Adipocyte (in vitro differentiated cells): ENCODE data around the gene MAP4K4.

Experiments
- DNase-seq: peaks from one replicate; pipeline ENCODE4 v3.0.0-alpha.2; 2015; ENCODE audit warnings: low read depth
- H3K27me3 ChIP-seq: replicated peaks from 2 replicates; pipeline ENCODE4 v1.7.0; 2013; ENCODE audit warnings: mild to moderate bottlenecking, low read length, moderate library complexity; ENCODE audit not compliant: control insufficient read depth, insufficient read depth
- H3K36me3 ChIP-seq: 2 replicates; pipeline ENCODE4 v1.7.0; 2013; ENCODE audit warnings: low read length, mild to moderate bottlenecking, moderate library complexity; ENCODE audit not compliant: control insufficient read depth, insufficient read depth, severe bottlenecking
- H3K4me1 ChIP-seq: 2 replicates; pipeline ENCODE4 v1.7.0; 2013; ENCODE audit warnings: mild to moderate bottlenecking, low read length, moderate library complexity; ENCODE audit not compliant: control insufficient read depth, insufficient read depth
- H3K4me3 ChIP-seq: 2 replicates; pipeline ENCODE4 v1.7.0; 2013; ENCODE audit warnings: mild to moderate bottlenecking, low read length, moderate library complexity
- H3K9ac ChIP-seq: 2 replicates; pipeline ENCODE4 v1.7.0; 2013; ENCODE audit warnings: mild to moderate bottlenecking, low read length, moderate library complexity
- H3K9me3 ChIP-seq: 2 replicates; pipeline ENCODE4 v1.7.0; 2013; ENCODE audit warnings: mild to moderate bottlenecking, low read length, moderate library complexity; ENCODE audit not compliant: control insufficient read depth

The MAP4K4 gene

GRCh38 chr2:101869527-101869926 lies 172.0 kb downstream of the MAP4K4 start:
- Histone ChIP-seq H3K9ac (no peak overlapping the region), H3K27me3 (no peaks in the 10 kb centered on the region), H3K9me3 (no peaks in the 10 kb centered on the region), H3K36me3 (peaks cover 96% of the 10 kb centered on the region), H3K4me3 (no peak overlapping the region), H3K4me1 (peaks cover 19% of the 10 kb centered on the region)
- DNase-seq, result no peak

GRCh38 chr2:101870444-101870843 lies 172.9 kb downstream of the MAP4K4 start:
- H3K4me1 ChIP-seq, result peaks cover 19% of the 10 kb centered on the region
- no peak overlapping the region for H3K4me3 ChIP-seq
- no peak for DNase-seq
- peaks cover 96% of the 10 kb centered on the region for H3K36me3 ChIP-seq
- no peaks in the 10 kb centered on the region for H3K27me3 ChIP-seq
- no peak overlapping the region for H3K9ac ChIP-seq
- H3K9me3 ChIP-seq, result no peaks in the 10 kb centered on the region

GRCh38 chr2:101871480-101871879 lies 174.0 kb downstream of the MAP4K4 start:
- Histone ChIP-seq H3K36me3 (peaks cover 96% of the 10 kb centered on the region), H3K4me1 (peaks cover 19% of the 10 kb centered on the region), H3K9ac (no peak overlapping the region), H3K27me3 (no peaks in the 10 kb centered on the region), H3K4me3 (no peak overlapping the region), H3K9me3 (no peaks in the 10 kb centered on the region)
- no peak for DNase-seq

DNA sequence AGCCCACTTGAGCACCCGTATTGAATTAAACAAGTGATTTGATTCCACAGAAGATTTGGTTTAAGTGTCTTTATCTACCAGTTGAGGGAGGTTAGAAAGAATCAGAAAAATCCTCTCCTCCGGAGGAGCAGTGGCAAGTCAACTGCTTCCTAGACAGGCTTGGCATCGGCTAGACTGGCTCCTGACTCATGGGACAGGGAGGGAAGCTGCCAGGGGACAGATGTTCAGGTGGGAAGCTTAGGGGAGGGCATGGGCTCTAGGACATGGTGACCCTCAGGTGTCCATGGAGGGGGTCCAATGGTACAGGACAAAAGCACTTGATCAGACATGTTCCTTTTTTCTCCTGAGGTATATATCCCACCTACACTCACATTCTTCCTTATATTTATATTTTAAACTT lies 175.0 kb downstream of the MAP4K4 start:
- Histone ChIP-seq H3K27me3 (no peaks in the 10 kb centered on the region), H3K9me3 (no peaks in the 10 kb centered on the region), H3K36me3 (peaks cover 96% of the 10 kb centered on the region), H3K9ac (peak overlapping the region; percentile 36), H3K4me1 (peaks cover 19% of the 10 kb centered on the region), H3K4me3 (no peak overlapping the region)
- peak; percentile 27 for DNase-seq

GRCh38 chr2:101873543-101873942 lies 176.0 kb downstream of the MAP4K4 start:
- Histone ChIP-seq H3K9me3 (no peaks in the 10 kb centered on the region), H3K9ac (no peak overlapping the region), H3K36me3 (peaks cover 94% of the 10 kb centered on the region), H3K27me3 (no peaks in the 10 kb centered on the region), H3K4me1 (peaks cover 23% of the 10 kb centered on the region), H3K4me3 (no peak overlapping the region)
- no peak for DNase-seq

GRCh38 chr2:101874069-101874468 lies 176.6 kb downstream of the MAP4K4 start:
- no peaks in the 10 kb centered on the region for H3K27me3 ChIP-seq
- H3K4me3 ChIP-seq, result no peak overlapping the region
- H3K36me3 ChIP-seq, result peaks cover 94% of the 10 kb centered on the region

GRCh38 chr2:101879466-101879865 lies 182.0 kb downstream of the MAP4K4 start:
- peaks cover 74% of the 10 kb centered on the region for H3K36me3 ChIP-seq
- H3K27me3 ChIP-seq, result no peaks in the 10 kb centered on the region

More at GRCh38 chr2:101874069-101874468, 176.6 kb downstream of the MAP4K4 start:
- H3K9me3 ChIP-seq, result no peaks in the 10 kb centered on the region
- no peak for DNase-seq
- no peak overlapping the region for H3K9ac ChIP-seq
- peaks cover 27% of the 10 kb centered on the region for H3K4me1 ChIP-seq

GRCh38 chr2:101881131-101881530 lies 183.6 kb downstream of the MAP4K4 start:
- DNase-seq, result no peak
- Histone ChIP-seq H3K4me1 (peaks cover 53% of the 10 kb centered on the region), H3K4me3 (no peak overlapping the region), H3K9ac (no peak overlapping the region), H3K9me3 (no peaks in the 10 kb centered on the region), H3K27me3 (no peaks in the 10 kb centered on the region), H3K36me3 (peaks cover 72% of the 10 kb centered on the region)

More at GRCh38 chr2:101879466-101879865, 182.0 kb downstream of the MAP4K4 start:
- Histone ChIP-seq H3K4me1 (peaks cover 47% of the 10 kb centered on the region), H3K4me3 (no peak overlapping the region), H3K9me3 (no peaks in the 10 kb centered on the region), H3K9ac (peak overlapping the region; percentile 12)
- DNase-seq, result no peak

- H3K4me1 ChIP-seq, result peaks cover 62% of the 10 kb centered on the region
- DNase-seq, result no peak
- H3K27me3 ChIP-seq, result no peaks in the 10 kb centered on the region
- H3K4me3 ChIP-seq, result no peak overlapping the region
- peak overlapping the region; percentile 30 for H3K9ac ChIP-seq
- H3K9me3 ChIP-seq, result no peaks in the 10 kb centered on the region
- peaks cover 70% of the 10 kb centered on the region for H3K36me3 ChIP-seq
These were observed 185.3 kb downstream of the MAP4K4 start for GRCh38 chr2:101882769-101883307.

DNA sequence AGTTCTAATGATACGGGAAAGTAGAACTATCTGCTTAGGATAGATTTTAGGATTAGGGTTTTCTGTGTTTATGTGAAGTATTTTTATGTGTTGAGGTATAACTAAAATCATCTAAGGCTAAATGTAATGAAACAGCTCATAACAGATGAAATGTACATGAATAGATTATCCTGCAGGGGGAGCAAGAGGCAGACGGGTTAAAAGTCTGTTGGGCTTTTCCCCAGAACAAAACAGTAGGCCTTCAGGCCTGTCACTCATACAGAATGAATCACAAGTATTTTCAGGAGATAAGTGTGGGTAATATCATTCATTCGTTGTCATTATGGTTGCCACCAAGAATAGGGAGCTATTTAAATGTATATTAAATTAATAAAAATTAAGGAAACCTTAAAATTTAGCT lies 186.4 kb downstream of the MAP4K4 start:
- H3K27me3 ChIP-seq, result no peaks in the 10 kb centered on the region
- DNase-seq, result peak; percentile 83
- H3K4me1 ChIP-seq, result peaks cover 60% of the 10 kb centered on the region
- H3K9ac ChIP-seq, result peak overlapping the region; percentile 30
- H3K9me3 ChIP-seq, result no peaks in the 10 kb centered on the region
- H3K36me3 ChIP-seq, result peaks cover 69% of the 10 kb centered on the region
- H3K4me3 ChIP-seq, result no peak overlapping the region

GRCh38 chr2:101884423-101884822 lies 186.9 kb downstream of the MAP4K4 start:
- no peaks in the 10 kb centered on the region for H3K27me3 ChIP-seq
- DNase-seq, result no peak
- no peak overlapping the region for H3K4me3 ChIP-seq
- H3K4me1 ChIP-seq, result peaks cover 56% of the 10 kb centered on the region
- no peaks in the 10 kb centered on the region for H3K9me3 ChIP-seq
- H3K36me3 ChIP-seq, result peaks cover 73% of the 10 kb centered on the region
- H3K9ac ChIP-seq, result peak overlapping the region; percentile 18

GRCh38 chr2:101887328-101887727 lies 189.8 kb downstream of the MAP4K4 start:
- no peak overlapping the region for H3K9ac ChIP-seq
- H3K4me1 ChIP-seq, result peaks cover 31% of the 10 kb centered on the region
- H3K4me3 ChIP-seq, result no peak overlapping the region
- DNase-seq, result no peak
- no peaks in the 10 kb centered on the region for H3K27me3 ChIP-seq
- peaks cover 83% of the 10 kb centered on the region for H3K36me3 ChIP-seq
- H3K9me3 ChIP-seq, result no peaks in the 10 kb centered on the region
